ENCODE results near the gene PRKCH.

Gene PRKCH

GRCh38 chr14:61290701-61291100 lies 30.7 kb upstream of the PRKCH start (continued):
- TF ChIP-seq BCL6B (tag by site-specific recombination; IDR thresholded peaks at IDR 0.05) = no peak
- no peak for TF ChIP-seq ZNF76 (tag by site-specific recombination; IDR thresholded peaks at IDR 0.05; ENCODE audit: borderline replicate concordance, low read depth)
- TF ChIP-seq ZNF707 (tag by site-specific recombination; IDR thresholded peaks at IDR 0.05) = no peak
- TF ChIP-seq ZBTB26 (tag by site-specific recombination; optimal IDR thresholded peaks at IDR 0.05) = no peak
- no peak for TF ChIP-seq ZNF398 (tag by site-specific recombination; IDR thresholded peaks at IDR 0.05)
- no peak for TF ChIP-seq PRDM2 (tag by site-specific recombination; IDR thresholded peaks at IDR 0.05; ENCODE audit: borderline replicate concordance)

- H3K9me3 ChIP-seq (ENCODE audit: control insufficient read depth, insufficient read depth, low read depth, low read length) = no peaks in the 10 kb centered on the region
- ChIA-PET POLR2A (no interaction called here), CTCF (interaction anchor here (0.6 to 1.7 kb wide), 12 partner anchors 7 to 1522 kb away, joined by 3 to 6 read pairs (median 4); no protein-coding TSS in a partner anchor)
- no peak overlapping the region for H3K4me3 ChIP-seq (ENCODE audit: low read depth, low read length)
- no peak overlapping the region for H3K27ac ChIP-seq (ENCODE audit: extremely low read depth, low read depth, low read length)
- no peaks in the 10 kb centered on the region for H3K4me1 ChIP-seq (ENCODE audit: control insufficient read depth, insufficient read depth, low read length)
- no peaks in the 10 kb centered on the region for H3K36me3 ChIP-seq (ENCODE audit: control insufficient read depth in 2 of 2, insufficient read depth in 1 of 2, low read length in 2 of 2)
- TF ChIP-seq ZNF518A (tag by site-specific recombination; conservative IDR thresholded peaks at IDR 0.05; ENCODE audit: low read depth) = no peak
- TF ChIP-seq ZNF423 (tag by site-specific recombination; IDR thresholded peaks at IDR 0.05) = no peak
- no peak for TF ChIP-seq HOXA7 (CRISPR knock-in tag; IDR thresholded peaks at IDR 0.05; ENCODE audit: borderline replicate concordance)
- TF ChIP-seq ZNF830 (tag by site-specific recombination; IDR thresholded peaks at IDR 0.05; ENCODE audit: low read depth) = no peak
- no peak for TF ChIP-seq ZNF426 (tag by site-specific recombination; IDR thresholded peaks at IDR 0.05)
- TF ChIP-seq IKZF3 (tag by site-specific recombination; IDR thresholded peaks at IDR 0.05) = no peak
- TF ChIP-seq ZNF175 (tag by site-specific recombination; IDR thresholded peaks at IDR 0.05) = no peak
- TF ChIP-seq ZNF433 (tag by site-specific recombination; IDR thresholded peaks at IDR 0.05; ENCODE audit: low read depth) = no peak
- TF ChIP-seq ZNF629 (tag by site-specific recombination; IDR thresholded peaks at IDR 0.05) = no peak
- no peak for TF ChIP-seq HOXD13 (CRISPR knock-in tag; IDR thresholded peaks at IDR 0.05; ENCODE audit: borderline replicate concordance)
- TF ChIP-seq ZBTB1 (tag by site-specific recombination; IDR thresholded peaks at IDR 0.05) = no peak
- TF ChIP-seq ZNF292 (tag by site-specific recombination; IDR thresholded peaks at IDR 0.05; ENCODE audit: borderline replicate concordance, low read depth) = no peak
- TF ChIP-seq ZNF221 (tag by site-specific recombination; IDR thresholded peaks at IDR 0.05; ENCODE audit: borderline replicate concordance) = no peak
- TF ChIP-seq ZBTB26 (tag by site-specific recombination; optimal IDR thresholded peaks at IDR 0.05) = no peak
These were observed 25.2 kb upstream of the PRKCH start for GRCh38 chr14:61296151-61296550.
